Measurements from ENCODE around the gene SPATA18. TPM values are rescaled to one million over a fixed set of nuclear protein-coding genes. Genes with fewer than 3 reads are reported as not detected.

SPATA18 gene
- total and polyA plus RNA-seq, 2 of the 13 experiments (the other 11 are each of a cell fraction or from before 2014, with no cell fraction given) = 5.7 to 13.2 TPM

GRCh38 chr4:52052475-52052780 lies 1.3 kb downstream of the SPATA18 start (continued):
- 0 out of 2 replicates have a peak, but pooled peaks have one; percentile 59 for TF ChIP-seq NCOR1 (IDR thresholded peaks at IDR 0.05; ENCODE audit: borderline replicate concordance, low read length)
- TF ChIP-seq, protein P1, sequence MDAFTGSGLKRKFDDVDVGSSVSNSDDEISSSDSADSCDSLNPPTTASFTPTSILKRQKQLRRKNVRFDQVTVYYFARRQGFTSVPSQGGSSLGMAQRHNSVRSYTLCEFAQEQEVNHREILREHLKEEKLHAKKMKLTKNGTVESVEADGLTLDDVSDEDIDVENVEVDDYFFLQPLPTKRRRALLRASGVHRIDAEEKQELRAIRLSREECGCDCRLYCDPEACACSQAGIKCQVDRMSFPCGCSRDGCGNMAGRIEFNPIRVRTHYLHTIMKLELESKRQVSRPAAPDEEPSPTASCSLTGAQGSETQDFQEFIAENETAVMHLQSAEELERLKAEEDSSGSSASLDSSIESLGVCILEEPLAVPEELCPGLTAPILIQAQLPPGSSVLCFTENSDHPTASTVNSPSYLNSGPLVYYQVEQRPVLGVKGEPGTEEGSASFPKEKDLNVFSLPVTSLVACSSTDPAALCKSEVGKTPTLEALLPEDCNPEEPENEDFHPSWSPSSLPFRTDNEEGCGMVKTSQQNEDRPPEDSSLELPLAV (CRISPR knock-in tag; conservative IDR thresholded peaks at IDR 0.05; ENCODE audit: low read depth) = no peak
- TF ChIP-seq GTF2F1 (IDR thresholded peaks at IDR 0.05; ENCODE audit: low read length) = no peak
- TF ChIP-seq, protein P2, sequence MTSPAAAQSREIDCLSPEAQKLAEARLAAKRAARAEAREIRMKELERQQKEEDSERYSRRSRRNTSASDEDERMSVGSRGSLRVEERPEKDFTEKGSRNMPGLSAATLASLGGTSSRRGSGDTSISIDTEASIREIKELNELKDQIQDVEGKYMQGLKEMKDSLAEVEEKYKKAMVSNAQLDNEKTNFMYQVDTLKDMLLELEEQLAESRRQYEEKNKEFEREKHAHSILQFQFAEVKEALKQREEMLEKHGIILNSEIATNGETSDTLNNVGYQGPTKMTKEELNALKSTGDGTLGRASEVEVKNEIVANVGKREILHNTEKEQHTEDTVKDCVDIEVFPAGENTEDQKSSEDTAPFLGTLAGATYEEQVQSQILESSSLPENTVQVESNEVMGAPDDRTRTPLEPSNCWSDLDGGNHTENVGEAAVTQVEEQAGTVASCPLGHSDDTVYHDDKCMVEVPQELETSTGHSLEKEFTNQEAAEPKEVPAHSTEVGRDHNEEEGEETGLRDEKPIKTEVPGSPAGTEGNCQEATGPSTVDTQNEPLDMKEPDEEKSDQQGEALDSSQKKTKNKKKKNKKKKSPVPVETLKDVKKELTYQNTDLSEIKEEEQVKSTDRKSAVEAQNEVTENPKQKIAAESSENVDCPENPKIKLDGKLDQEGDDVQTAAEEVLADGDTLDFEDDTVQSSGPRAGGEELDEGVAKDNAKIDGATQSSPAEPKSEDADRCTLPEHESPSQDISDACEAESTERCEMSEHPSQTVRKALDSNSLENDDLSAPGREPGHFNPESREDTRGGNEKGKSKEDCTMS (CRISPR knock-in tag; conservative IDR thresholded peaks at IDR 0.05) = no peak
- TF ChIP-seq, protein P3, sequence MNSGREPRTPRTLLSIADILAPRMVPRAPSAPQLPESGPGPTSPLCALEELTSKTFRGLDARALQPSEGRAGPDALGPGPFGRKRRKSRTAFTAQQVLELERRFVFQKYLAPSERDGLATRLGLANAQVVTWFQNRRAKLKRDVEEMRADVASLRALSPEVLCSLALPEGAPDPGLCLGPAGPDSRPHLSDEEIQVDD (CRISPR knock-in tag; IDR thresholded peaks at IDR 0.05; ENCODE audit: borderline replicate concordance) = no peak
- TF ChIP-seq FOXM1 (CRISPR knock-in tag; IDR thresholded peaks at IDR 0.05) = no peak
- no peak for TF ChIP-seq ZBTB7B (CRISPR knock-in tag; IDR thresholded peaks at IDR 0.05)
- TF ChIP-seq, protein P4, sequence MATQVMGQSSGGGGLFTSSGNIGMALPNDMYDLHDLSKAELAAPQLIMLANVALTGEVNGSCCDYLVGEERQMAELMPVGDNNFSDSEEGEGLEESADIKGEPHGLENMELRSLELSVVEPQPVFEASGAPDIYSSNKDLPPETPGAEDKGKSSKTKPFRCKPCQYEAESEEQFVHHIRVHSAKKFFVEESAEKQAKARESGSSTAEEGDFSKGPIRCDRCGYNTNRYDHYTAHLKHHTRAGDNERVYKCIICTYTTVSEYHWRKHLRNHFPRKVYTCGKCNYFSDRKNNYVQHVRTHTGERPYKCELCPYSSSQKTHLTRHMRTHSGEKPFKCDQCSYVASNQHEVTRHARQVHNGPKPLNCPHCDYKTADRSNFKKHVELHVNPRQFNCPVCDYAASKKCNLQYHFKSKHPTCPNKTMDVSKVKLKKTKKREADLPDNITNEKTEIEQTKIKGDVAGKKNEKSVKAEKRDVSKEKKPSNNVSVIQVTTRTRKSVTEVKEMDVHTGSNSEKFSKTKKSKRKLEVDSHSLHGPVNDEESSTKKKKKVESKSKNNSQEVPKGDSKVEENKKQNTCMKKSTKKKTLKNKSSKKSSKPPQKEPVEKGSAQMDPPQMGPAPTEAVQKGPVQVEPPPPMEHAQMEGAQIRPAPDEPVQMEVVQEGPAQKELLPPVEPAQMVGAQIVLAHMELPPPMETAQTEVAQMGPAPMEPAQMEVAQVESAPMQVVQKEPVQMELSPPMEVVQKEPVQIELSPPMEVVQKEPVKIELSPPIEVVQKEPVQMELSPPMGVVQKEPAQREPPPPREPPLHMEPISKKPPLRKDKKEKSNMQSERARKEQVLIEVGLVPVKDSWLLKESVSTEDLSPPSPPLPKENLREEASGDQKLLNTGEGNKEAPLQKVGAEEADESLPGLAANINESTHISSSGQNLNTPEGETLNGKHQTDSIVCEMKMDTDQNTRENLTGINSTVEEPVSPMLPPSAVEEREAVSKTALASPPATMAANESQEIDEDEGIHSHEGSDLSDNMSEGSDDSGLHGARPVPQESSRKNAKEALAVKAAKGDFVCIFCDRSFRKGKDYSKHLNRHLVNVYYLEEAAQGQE (IDR thresholded peaks at IDR 0.05; ENCODE audit: borderline replicate concordance in 1 of 2, low read depth in 1 of 2, low read length in 2 of 2) = no peak
- TF ChIP-seq MAF1 (CRISPR knock-in tag; IDR thresholded peaks at IDR 0.05; ENCODE audit: borderline replicate concordance) = no peak; the same call in 1 of the 2 replicates
- no peak for TF ChIP-seq SMAD3 (CRISPR knock-in tag; IDR thresholded peaks at IDR 0.05)
- TF ChIP-seq ZBTB3 (CRISPR knock-in tag; IDR thresholded peaks at IDR 0.05; ENCODE audit: borderline replicate concordance, low read depth) = no peak
- TF ChIP-seq MED1 (CRISPR knock-in tag; IDR thresholded peaks at IDR 0.05) = 0 out of 2 replicates have a peak, but pooled peaks have one; percentile 39
- no peak for TF ChIP-seq ZNF609 (CRISPR knock-in tag; IDR thresholded peaks at IDR 0.05; ENCODE audit: borderline replicate concordance)
- TF ChIP-seq TAF1 (CRISPR knock-in tag; IDR thresholded peaks at IDR 0.05) = no peak
- no peak for TF ChIP-seq ZNF558 (CRISPR knock-in tag; IDR thresholded peaks at IDR 0.05; ENCODE audit: borderline replicate concordance)

All from HepG2 (cell line).